Activated naive CD8-positive, alpha-beta T cell treated with anti-CD3 and anti-CD28 coated beads for 36 hours (primary cell): ENCODE data around the gene MYO1D. TPM values are rescaled to one million over a fixed set of nuclear protein-coding genes. Genes with fewer than 3 reads are reported as not detected.

Experiments used
- DNase-seq: peaks from one replicate; pipeline ENCODE4 v3.0.0; 2021
- H3K27ac Mint-ChIP-seq: one replicate; pipeline ENCODE4 v1.8.0; 2022; ENCODE audit warnings: mild to moderate bottlenecking, moderate library complexity, mixed read lengths
- H3K27me3 Mint-ChIP-seq: one replicate; pipeline ENCODE4 v1.8.0; 2022; ENCODE audit warnings: mild to moderate bottlenecking, mixed read lengths
- H3K36me3 Mint-ChIP-seq: one replicate; pipeline ENCODE4 v1.8.0; 2021; ENCODE audit warnings: mild to moderate bottlenecking, mixed read lengths
- H3K4me1 Mint-ChIP-seq: one replicate; pipeline ENCODE4 v1.8.0; 2021; ENCODE audit warnings: mixed read lengths
- H3K4me3 Mint-ChIP-seq: one replicate; pipeline ENCODE4 v1.8.0; 2022; ENCODE audit warnings: mild to moderate bottlenecking, moderate library complexity, mixed read lengths
- H3K9me3 Mint-ChIP-seq: one replicate; pipeline ENCODE4 v1.8.0; 2022; ENCODE audit warnings: mixed read lengths
- total RNA-seq, 2 experiments: library from RNA; stranded (reverse); gene quantifications; one replicate each; pipeline ENCODE4 v1.2.3, GENCODE V29; 2021

MYO1D gene
- total RNA-seq, 2 experiments from 2014 or later: 7.0 to 7.8 TPM

GRCh38 chr17:32773856-32774694 is 102.8 kb downstream of the MYO1D start:
- Mint-ChIP-seq H3K9me3 (no peaks in the 10 kb centered on the region), H3K27me3 (no peaks in the 10 kb centered on the region), H3K27ac (no peak overlapping the region), H3K4me3 (no peak overlapping the region), H3K4me1 (no peaks in the 10 kb centered on the region), H3K36me3 (no peaks in the 10 kb centered on the region)
- DNase-seq: no peak

DNA sequence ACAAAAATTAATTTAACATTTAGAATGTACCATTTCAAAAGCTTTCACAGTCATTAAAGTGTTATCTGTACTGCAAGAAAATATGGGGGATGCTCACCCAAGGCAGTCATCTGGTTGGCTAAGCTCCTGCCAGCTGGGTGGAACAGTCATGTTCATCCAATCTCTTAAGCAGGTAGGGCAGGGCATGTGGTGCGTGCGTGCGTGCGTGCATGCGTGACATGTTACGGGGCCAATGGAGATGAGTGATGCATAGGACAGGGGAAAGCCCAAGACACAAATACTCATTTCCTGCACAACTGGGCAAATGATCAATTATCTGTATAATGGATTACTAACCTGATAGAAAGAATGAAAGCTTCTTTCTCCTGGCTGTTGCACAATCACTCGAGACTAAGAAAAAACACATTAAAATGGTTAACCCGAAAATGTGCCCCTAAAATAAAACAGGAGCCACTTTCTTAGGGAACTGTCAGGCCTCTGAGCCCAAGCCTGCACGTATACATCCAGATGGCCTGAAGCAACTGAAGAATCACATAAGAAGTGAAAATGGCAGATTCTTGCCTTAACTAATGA is 104.4 kb downstream of the MYO1D start:
- DNase-seq: no peak

DNA sequence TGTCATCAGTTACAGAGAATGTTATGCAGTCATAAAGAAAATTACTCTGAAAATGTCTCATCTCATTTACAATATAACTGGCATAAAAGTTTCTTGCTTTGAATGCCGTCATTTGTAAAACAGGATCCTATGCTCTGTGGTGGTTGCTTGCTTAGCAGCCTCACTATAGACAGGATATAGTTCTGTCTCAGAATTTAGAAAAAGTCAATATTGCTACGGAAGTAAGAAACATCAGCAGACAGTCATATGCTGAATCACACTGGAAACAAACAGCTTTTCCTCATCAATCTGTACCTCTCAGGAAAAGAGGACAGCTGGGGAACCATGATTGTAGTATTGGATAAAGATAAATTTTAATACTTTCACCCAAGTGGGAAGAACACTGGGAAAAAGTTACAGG is 105.5 kb downstream of the MYO1D start:
- Mint-ChIP-seq H3K36me3 (no peaks in the 10 kb centered on the region), H3K4me3 (no peak overlapping the region), H3K27me3 (no peaks in the 10 kb centered on the region), H3K4me1 (no peaks in the 10 kb centered on the region), H3K9me3 (no peaks in the 10 kb centered on the region), H3K27ac (no peak overlapping the region)
- DNase-seq: no peak

More for the DNA sequence above, 104.4 kb downstream of the MYO1D start:
- Mint-ChIP-seq H3K4me1 (no peaks in the 10 kb centered on the region), H3K9me3 (no peaks in the 10 kb centered on the region), H3K36me3 (no peaks in the 10 kb centered on the region), H3K27ac (no peak overlapping the region), H3K27me3 (no peaks in the 10 kb centered on the region), H3K4me3 (no peak overlapping the region)

GRCh38 chr17:32769846-32770245 is 107.1 kb downstream of the MYO1D start:
- Mint-ChIP-seq H3K27me3 (no peaks in the 10 kb centered on the region), H3K9me3 (no peaks in the 10 kb centered on the region), H3K36me3 (no peaks in the 10 kb centered on the region), H3K4me3 (no peak overlapping the region), H3K4me1 (no peaks in the 10 kb centered on the region), H3K27ac (no peak overlapping the region)
- DNase-seq: no peak

- H3K9me3 Mint-ChIP-seq: no peaks in the 10 kb centered on the region
- H3K4me3 Mint-ChIP-seq: no peak overlapping the region
- peaks cover 7% of the 10 kb centered on the region for H3K4me1 Mint-ChIP-seq
- H3K27me3 Mint-ChIP-seq: no peaks in the 10 kb centered on the region
- no peak for DNase-seq
- H3K27ac Mint-ChIP-seq: no peak overlapping the region
- H3K36me3 Mint-ChIP-seq: no peaks in the 10 kb centered on the region
Measured at GRCh38 chr17:32763855-32764439, 113.0 kb downstream of the MYO1D start.

DNA sequence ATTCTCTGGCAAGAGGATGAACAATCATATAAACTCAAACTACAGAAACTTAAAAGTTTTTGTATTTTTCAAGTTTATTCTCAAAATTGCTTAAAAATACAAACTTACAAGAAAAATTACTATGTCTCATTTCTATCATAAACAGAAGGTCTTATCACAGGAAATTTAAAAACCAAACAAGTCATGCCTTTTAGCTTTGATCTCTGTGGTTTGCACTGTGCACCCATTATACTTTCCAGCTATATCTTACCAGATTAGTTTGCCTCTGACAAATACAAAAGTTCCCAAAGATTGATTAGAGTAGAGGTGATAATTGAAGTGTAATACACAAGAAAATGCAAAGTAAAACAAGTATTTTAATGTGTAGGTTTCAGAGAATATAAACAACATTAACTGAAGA is 117.4 kb downstream of the MYO1D start:
- Mint-ChIP-seq H3K4me1 (peaks cover 16% of the 10 kb centered on the region), H3K27ac (no peak overlapping the region)

DNA sequence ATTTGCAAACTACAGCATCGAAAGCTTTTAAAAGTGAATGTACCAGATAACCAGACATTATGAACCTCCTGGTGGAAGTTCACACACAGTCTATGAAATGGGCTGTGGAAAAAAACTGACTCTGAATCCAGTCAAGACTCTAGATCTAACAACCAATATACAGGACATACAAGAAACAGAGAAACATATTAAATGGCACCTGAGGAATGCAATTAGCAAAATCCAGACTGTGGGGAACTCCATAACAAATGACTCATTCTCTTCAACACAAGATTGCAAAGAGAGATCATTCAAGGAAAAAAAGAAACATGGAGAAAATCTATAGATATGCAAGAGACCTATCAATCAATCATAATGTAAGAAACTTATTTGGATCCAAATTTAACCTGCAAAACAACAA is 119.0 kb downstream of the MYO1D start:
- DNase-seq: no peak
- H3K27me3 Mint-ChIP-seq: no peaks in the 10 kb centered on the region
- H3K4me1 Mint-ChIP-seq: peaks cover 16% of the 10 kb centered on the region
- H3K27ac Mint-ChIP-seq: no peak overlapping the region
- H3K4me3 Mint-ChIP-seq: no peak overlapping the region
- no peaks in the 10 kb centered on the region for H3K9me3 Mint-ChIP-seq
- no peaks in the 10 kb centered on the region for H3K36me3 Mint-ChIP-seq

More for the DNA sequence above, 117.4 kb downstream of the MYO1D start:
- H3K36me3 Mint-ChIP-seq: no peaks in the 10 kb centered on the region
- no peak for DNase-seq
- H3K4me3 Mint-ChIP-seq: no peak overlapping the region
- no peaks in the 10 kb centered on the region for H3K9me3 Mint-ChIP-seq
- H3K27me3 Mint-ChIP-seq: no peaks in the 10 kb centered on the region

DNA sequence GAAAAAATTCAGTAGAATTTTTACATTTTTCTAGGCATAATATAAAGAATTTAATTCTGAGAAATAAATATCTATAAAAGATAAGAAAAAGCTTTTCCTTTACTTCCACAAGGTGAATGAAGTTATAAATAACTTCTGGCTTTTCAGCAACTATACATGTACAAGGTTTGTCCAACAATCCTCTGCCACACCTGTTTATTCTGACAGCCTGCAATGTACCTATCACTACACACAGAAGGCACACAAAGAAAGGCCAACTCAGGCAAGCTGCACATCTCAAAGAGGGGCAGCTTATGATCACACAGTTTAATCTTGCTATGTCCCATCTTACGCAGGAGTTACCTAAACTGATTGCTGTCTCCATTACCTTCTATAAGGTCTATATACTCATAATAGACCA is 120.2 kb downstream of the MYO1D start:
- no peaks in the 10 kb centered on the region for H3K9me3 Mint-ChIP-seq
- no peaks in the 10 kb centered on the region for H3K36me3 Mint-ChIP-seq
- H3K4me1 Mint-ChIP-seq: peaks cover 16% of the 10 kb centered on the region
- H3K27me3 Mint-ChIP-seq: no peaks in the 10 kb centered on the region
- no peak for DNase-seq
- no peak overlapping the region for H3K4me3 Mint-ChIP-seq
- H3K27ac Mint-ChIP-seq: no peak overlapping the region

- Mint-ChIP-seq H3K4me3 (no peak overlapping the region), H3K4me1 (peaks cover 16% of the 10 kb centered on the region), H3K36me3 (no peaks in the 10 kb centered on the region), H3K27me3 (no peaks in the 10 kb centered on the region), H3K9me3 (no peaks in the 10 kb centered on the region), H3K27ac (no peak overlapping the region)
- DNase-seq: no peak
Measured at GRCh38 chr17:32755045-32755805, 121.7 kb downstream of the MYO1D start.

DNA sequence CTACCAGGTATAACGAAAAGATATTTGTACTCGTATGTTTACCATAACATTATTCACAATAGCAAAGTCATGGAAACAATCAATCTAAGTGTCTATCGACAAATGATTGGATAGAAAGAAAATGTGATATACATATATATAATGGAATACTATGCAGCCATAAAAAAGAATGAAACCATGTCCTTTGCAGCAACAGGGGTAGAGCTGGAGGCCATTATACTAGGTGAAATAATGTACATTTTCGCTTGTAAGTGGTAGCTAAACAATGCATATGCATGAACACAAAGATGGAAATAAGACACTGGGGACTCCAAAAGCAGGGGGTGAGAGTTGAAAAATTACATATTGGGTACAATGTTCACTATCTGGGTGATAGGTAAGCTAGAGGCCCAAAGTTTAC is 124.0 kb downstream of the MYO1D start:
- Mint-ChIP-seq H3K27ac (no peak overlapping the region), H3K4me3 (no peak overlapping the region), H3K27me3 (no peaks in the 10 kb centered on the region), H3K36me3 (no peaks in the 10 kb centered on the region), H3K4me1 (peaks cover 3% of the 10 kb centered on the region), H3K9me3 (no peaks in the 10 kb centered on the region)
- no peak for DNase-seq

GRCh38 chr17:32747856-32748255 is 129.1 kb downstream of the MYO1D start:
- Mint-ChIP-seq H3K27ac (no peak overlapping the region), H3K27me3 (no peaks in the 10 kb centered on the region), H3K4me3 (no peak overlapping the region), H3K4me1 (no peaks in the 10 kb centered on the region), H3K36me3 (no peaks in the 10 kb centered on the region), H3K9me3 (no peaks in the 10 kb centered on the region)
- DNase-seq: no peak

- Mint-ChIP-seq H3K9me3 (no peaks in the 10 kb centered on the region), H3K4me3 (no peak overlapping the region), H3K27ac (no peak overlapping the region), H3K36me3 (no peaks in the 10 kb centered on the region), H3K4me1 (no peaks in the 10 kb centered on the region), H3K27me3 (no peaks in the 10 kb centered on the region)
- no peak for DNase-seq
Measured at GRCh38 chr17:32746698-32747097, 130.2 kb downstream of the MYO1D start.

GRCh38 chr17:32746280-32746679 is 130.6 kb downstream of the MYO1D start:
- H3K4me3 Mint-ChIP-seq: no peak overlapping the region
- no peaks in the 10 kb centered on the region for H3K36me3 Mint-ChIP-seq
- H3K9me3 Mint-ChIP-seq: no peaks in the 10 kb centered on the region
- no peaks in the 10 kb centered on the region for H3K4me1 Mint-ChIP-seq
- no peak overlapping the region for H3K27ac Mint-ChIP-seq
- no peak for DNase-seq
- H3K27me3 Mint-ChIP-seq: no peaks in the 10 kb centered on the region

GRCh38 chr17:32742681-32743538 is 134.0 kb downstream of the MYO1D start:
- Mint-ChIP-seq H3K4me3 (no peak overlapping the region), H3K36me3 (no peaks in the 10 kb centered on the region), H3K9me3 (no peaks in the 10 kb centered on the region), H3K27me3 (no peaks in the 10 kb centered on the region), H3K27ac (no peak overlapping the region), H3K4me1 (no peaks in the 10 kb centered on the region)
- no peak for DNase-seq
